SU-DHL-6 (cell line): Measurements from ENCODE around the gene NBDY.
"Not testable (repeated sequence)": the region's sequence is repeated elsewhere in the genome, so short reads cannot be mapped to it uniquely, and the experiment has no call there.

Experiments
- H2AFZ ChIP-seq: fragments of 200-600 bp; sonication (generic); 2 replicates; pipeline ENCODE4 v1.6.1; 2014; ENCODE audit warnings: low read depth, mild to moderate bottlenecking, moderate library complexity, mixed read lengths, antibody characterized with exemption, low read length; ENCODE audit not compliant: severe bottlenecking
- H3F3A ChIP-seq: fragments of 200-600 bp; shearing (Covaris generic); 2 replicates; pipeline ENCODE4 v1.6.0; 2016; ENCODE audit warnings: antibody characterized with exemption, mild to moderate bottlenecking; ENCODE audit not compliant: insufficient read depth
- H3K27ac ChIP-seq: fragments of 200-600 bp; sonication (generic); 2 replicates; pipeline ENCODE4 v1.5.1; 2016; ENCODE audit warnings: low read depth, mild to moderate bottlenecking, low read length, moderate library complexity, mixed read lengths
- H3K27me3 ChIP-seq: fragments of 200-600 bp; sonication (generic), shearing (Covaris generic); 2 replicates; pipeline ENCODE4 v1.6.0; 2014; ENCODE audit warnings: mild to moderate bottlenecking, low read length
- H3K36me3 ChIP-seq: fragments of 200-600 bp; sonication (generic); 2 replicates; pipeline ENCODE4 v1.6.1; 2014; ENCODE audit warnings: mild to moderate bottlenecking, low read length, mixed read lengths
- H3K4me2 ChIP-seq: fragments of 300-600, 200-600 bp; shearing (Covaris generic), sonication (generic); 2 replicates; pipeline ENCODE4 v1.6.0; 2014; ENCODE audit warnings: low read length, low read depth, mild to moderate bottlenecking; ENCODE audit not compliant: poor library complexity, severe bottlenecking
- H3K4me3 ChIP-seq: fragments of 200-600 bp; sonication (generic); 2 replicates; pipeline ENCODE4 v1.5.1; 2014; ENCODE audit warnings: antibody characterized with exemption, low read length, mild to moderate bottlenecking, mixed read lengths; ENCODE audit not compliant: insufficient read depth, poor library complexity, severe bottlenecking
- H3K79me2 ChIP-seq: fragments of 200-600 bp; sonication (generic); 2 replicates; pipeline ENCODE4 v1.6.1; 2014; ENCODE audit warnings: mild to moderate bottlenecking, low read length, moderate library complexity; ENCODE audit not compliant: insufficient read depth
- H3K9ac ChIP-seq: fragments of 200-600 bp; sonication (generic); 2 replicates; pipeline ENCODE4 v1.7.0; 2014; ENCODE audit warnings: mild to moderate bottlenecking, low read length
- H3K9me2 ChIP-seq: fragments of 200-600 bp; sonication (generic); replicated peaks from 2 replicates; pipeline ENCODE4 v1.6.1; 2014; ENCODE audit warnings: low read length; ENCODE audit not compliant: insufficient read depth
- H3K9me3 ChIP-seq: fragments of 200-600 bp; sonication (generic); 2 replicates; pipeline ENCODE4 v1.6.1; 2014; ENCODE audit warnings: low read length, mixed read lengths; ENCODE audit not compliant: insufficient read depth
- H4K20me1 ChIP-seq: fragments of 200-600 bp; sonication (generic); 2 replicates; pipeline ENCODE4 v1.6.1; 2014; ENCODE audit warnings: low read depth, mild to moderate bottlenecking, antibody characterized with exemption, low read length, moderate library complexity, mixed read lengths
- CTCF ChIP-seq: fragments of 200-600 bp; sonication (generic); IDR thresholded peaks from one replicate; pipeline ENCODE4 v1.5.1; 2017; ENCODE audit warnings: antibody characterized with exemption, mild to moderate bottlenecking, low read length, moderate library complexity; ENCODE audit not compliant: insufficient read depth, poor library complexity, severe bottlenecking
- EZH2phosphoT487 ChIP-seq: fragments of 200-600 bp; sonication (generic), shearing (Covaris generic); conservative IDR thresholded peaks from 2 replicates; pipeline ENCODE4 v1.6.1; 2018; ENCODE audit warnings: mild to moderate bottlenecking, antibody characterized with exemption, low read length, moderate library complexity, mixed read lengths

NBDY gene, protein sequence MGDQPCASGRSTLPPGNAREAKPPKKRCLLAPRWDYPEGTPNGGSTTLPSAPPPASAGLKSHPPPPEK

GRCh38 chrX:56729152-56729850 lies at the start of gene NBDY:
NBDY (plus strand) TSS chrX:56729243; CDS start chrX:56729354, 111 bp downstream.
- Histone ChIP-seq H3F3A (0 out of 2 replicates have a peak, but pooled peaks cover 13% of the 10 kb centered on the region), H3K9me3 (no peaks in the 10 kb centered on the region), H3K27ac (peak within 1 kb of the TSS; percentile 68), H4K20me1 (no peaks in the 10 kb centered on the region), H3K9ac (peak within 1 kb of the TSS; percentile 70), H3K4me3 (peak within 1 kb of the TSS; percentile 86), H3K27me3 (no peaks in the 10 kb centered on the region), H3K79me2 (peaks cover 20% of the 10 kb centered on the region), H3K9me2 (no peaks in the 10 kb centered on the region), H2AFZ (peak within 1 kb of the TSS; percentile 82), H3K4me2 (peak within 1 kb of the TSS; percentile 69), H3K36me3 (no peaks in the 10 kb centered on the region)
- no peak for TF ChIP-seq EZH2phosphoT487
- TF ChIP-seq CTCF = no peak

DNA sequence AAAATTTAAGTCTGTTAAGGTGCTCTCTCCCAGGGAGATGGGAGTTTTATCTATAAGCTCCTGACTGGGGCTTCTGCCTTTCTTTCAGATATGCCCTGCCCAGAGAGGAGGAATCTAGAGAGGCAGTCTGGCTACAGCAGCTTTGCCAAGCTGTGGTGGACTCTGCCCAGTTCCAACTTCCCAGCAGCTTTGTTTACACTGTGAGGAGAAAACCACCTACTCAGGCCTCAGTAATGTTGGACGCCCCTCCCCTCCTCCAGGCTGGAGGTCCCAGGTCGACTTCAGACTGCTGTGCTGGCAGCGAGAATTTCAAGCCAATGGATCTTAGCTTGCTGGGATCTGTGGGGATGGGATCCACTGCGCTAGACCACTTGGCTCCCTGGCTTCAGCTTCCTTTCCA lies 24.5 kb upstream of the NBDY start:
- not testable (repeated sequence) for H3K9me2 ChIP-seq, H3K27ac ChIP-seq, H3K36me3 ChIP-seq, H3K27me3 ChIP-seq, H2AFZ ChIP-seq, H3F3A ChIP-seq, H3K79me2 ChIP-seq, H3K4me2 ChIP-seq, H3K9ac ChIP-seq, H3K4me3 ChIP-seq, H3K9me3 ChIP-seq, H4K20me1 ChIP-seq

- no peak overlapping the region for H3K4me2 ChIP-seq
- no peaks in the 10 kb centered on the region for H3K27me3 ChIP-seq
Observed at GRCh38 chrX:56726605-56727004, 2.4 kb upstream of the NBDY start.

More at GRCh38 chrX:56726605-56727004, 2.4 kb upstream of the NBDY start:
- Histone ChIP-seq H4K20me1 (no peaks in the 10 kb centered on the region), H3F3A (0 out of 2 replicates have a peak, but pooled peaks cover 12% of the 10 kb centered on the region), H3K9me3 (no peaks in the 10 kb centered on the region), H3K9me2 (no peaks in the 10 kb centered on the region), H3K79me2 (peaks cover 18% of the 10 kb centered on the region), H3K36me3 (no peaks in the 10 kb centered on the region), H3K27ac (no peak overlapping the region), H3K4me3 (no peak overlapping the region), H3K9ac (no peak overlapping the region), H2AFZ (no peak overlapping the region)
- TF ChIP-seq EZH2phosphoT487 (no peak), CTCF (peak; percentile 44)
